ENCODE data around the gene CCT8L2. TPM values are rescaled to one million over a fixed set of nuclear protein-coding genes. Genes with fewer than 3 reads are reported as not detected.
"Not testable (repeated sequence)": the region's sequence is repeated elsewhere in the genome, so short reads cannot be mapped to it uniquely, and the experiment has no call there.

CCT8L2 gene
- total RNA-seq (not detected), polyA plus RNA-seq (not detected)

- H3K36me3 ChIP-seq (ENCODE audit: insufficient read depth); DNase-seq (ENCODE audit: extremely low spot score); H3K4me3 ChIP-seq (ENCODE audit: low read depth, low read length); H3K27ac ChIP-seq (ENCODE audit: low read depth); H3K4me1 ChIP-seq (ENCODE audit: insufficient read depth): not testable (repeated sequence)
- WGBS, result 65% methylated on average over 1 of the region's 1 CpG
These were observed at the start of gene CCT8L2 for GRCh38 chr22:16592710-16593109. Gene CCT8L2 (minus strand): TSS chr22:16592810. CDS start chr22:16592550, 260 bp downstream.

GRCh38 chr22:16635442-16635841 is 42.8 kb upstream of the CCT8L2 start:
- 75% methylated on average over 1 of the region's 1 CpG for WGBS
- not testable (repeated sequence) for H3K27ac ChIP-seq (ENCODE audit: low read depth); H3K36me3 ChIP-seq (ENCODE audit: insufficient read depth); H3K4me3 ChIP-seq (ENCODE audit: low read depth, low read length); H3K4me1 ChIP-seq (ENCODE audit: insufficient read depth); DNase-seq (ENCODE audit: extremely low spot score)

- not testable (repeated sequence) for H3K27ac ChIP-seq (ENCODE audit: low read depth); H3K4me1 ChIP-seq (ENCODE audit: insufficient read depth); H3K4me3 ChIP-seq (ENCODE audit: low read depth, low read length); DNase-seq (ENCODE audit: extremely low spot score); H3K36me3 ChIP-seq (ENCODE audit: insufficient read depth)
These were observed 41.5 kb upstream of the CCT8L2 start for GRCh38 chr22:16634092-16634491.

GRCh38 chr22:16628476-16628875 is 35.9 kb upstream of the CCT8L2 start:
- not testable (repeated sequence) for H3K36me3 ChIP-seq (ENCODE audit: insufficient read depth); DNase-seq (ENCODE audit: extremely low spot score); H3K4me3 ChIP-seq (ENCODE audit: low read depth, low read length); H3K27ac ChIP-seq (ENCODE audit: low read depth); H3K4me1 ChIP-seq (ENCODE audit: insufficient read depth)
- 78% methylated on average over 1 of the region's 1 CpG for WGBS

GRCh38 chr22:16625018-16625417 is 32.4 kb upstream of the CCT8L2 start:
- 42% methylated on average over 2 of the region's 2 CpGs for WGBS
- DNase-seq (ENCODE audit: extremely low spot score); H3K36me3 ChIP-seq (ENCODE audit: insufficient read depth); H3K4me1 ChIP-seq (ENCODE audit: insufficient read depth); H3K4me3 ChIP-seq (ENCODE audit: low read depth, low read length); H3K27ac ChIP-seq (ENCODE audit: low read depth): not testable (repeated sequence)

GRCh38 chr22:16623595-16623994 is 31.0 kb upstream of the CCT8L2 start:
- not testable (repeated sequence) for H3K27ac ChIP-seq (ENCODE audit: low read depth); H3K36me3 ChIP-seq (ENCODE audit: insufficient read depth)

GRCh38 chr22:16617516-16617915 is 24.9 kb upstream of the CCT8L2 start:
- H3K4me1 ChIP-seq (ENCODE audit: insufficient read depth); H3K4me3 ChIP-seq (ENCODE audit: low read depth, low read length); H3K27ac ChIP-seq (ENCODE audit: low read depth); H3K36me3 ChIP-seq (ENCODE audit: insufficient read depth); DNase-seq (ENCODE audit: extremely low spot score): not testable (repeated sequence)
- 53% methylated on average over 3 of the region's 3 CpGs for WGBS

More at GRCh38 chr22:16623595-16623994, 31.0 kb upstream of the CCT8L2 start:
- not testable (repeated sequence) for H3K4me1 ChIP-seq (ENCODE audit: insufficient read depth); H3K4me3 ChIP-seq (ENCODE audit: low read depth, low read length); DNase-seq (ENCODE audit: extremely low spot score)

GRCh38 chr22:16616390-16616938 is 23.9 kb upstream of the CCT8L2 start:
- not testable (repeated sequence) for DNase-seq (ENCODE audit: extremely low spot score); H3K4me1 ChIP-seq (ENCODE audit: insufficient read depth); H3K27ac ChIP-seq (ENCODE audit: low read depth); H3K36me3 ChIP-seq (ENCODE audit: insufficient read depth); H3K4me3 ChIP-seq (ENCODE audit: low read depth, low read length)
- WGBS, result 75% methylated on average over 3 of the region's 3 CpGs

GRCh38 chr22:16615606-16616245 is 23.1 kb upstream of the CCT8L2 start:
- WGBS, result 70% methylated on average over 5 of the region's 5 CpGs
- not testable (repeated sequence) for H3K4me3 ChIP-seq (ENCODE audit: low read depth, low read length)

GRCh38 chr22:16609548-16610261 is 17.1 kb upstream of the CCT8L2 start:
- WGBS, result 1% methylated on average over 77 of the region's 77 CpGs
- Histone ChIP-seq H3K4me1 (ENCODE audit: insufficient read depth) (no peaks in the 10 kb centered on the region), H3K4me3 (ENCODE audit: low read depth, low read length) (peak overlapping the region; percentile 7), H3K36me3 (ENCODE audit: insufficient read depth) (no peaks in the 10 kb centered on the region), H3K27ac (ENCODE audit: low read depth) (no peak overlapping the region)
- no peak for DNase-seq (ENCODE audit: extremely low spot score)

More at GRCh38 chr22:16615606-16616245, 23.1 kb upstream of the CCT8L2 start:
- not testable (repeated sequence) for DNase-seq (ENCODE audit: extremely low spot score); H3K4me1 ChIP-seq (ENCODE audit: insufficient read depth); H3K36me3 ChIP-seq (ENCODE audit: insufficient read depth); H3K27ac ChIP-seq (ENCODE audit: low read depth)

GRCh38 chr22:16608931-16609330 is 16.3 kb upstream of the CCT8L2 start:
- Histone ChIP-seq H3K36me3 (ENCODE audit: insufficient read depth) (no peaks in the 10 kb centered on the region), H3K4me1 (ENCODE audit: insufficient read depth) (no peaks in the 10 kb centered on the region), H3K27ac (ENCODE audit: low read depth) (no peak overlapping the region), H3K4me3 (ENCODE audit: low read depth, low read length) (no peak overlapping the region)
- WGBS, result 6% methylated on average over 22 of the region's 22 CpGs
- DNase-seq (ENCODE audit: extremely low spot score), result no peak

GRCh38 chr22:16604257-16604998 is 11.8 kb upstream of the CCT8L2 start:
- H3K27ac ChIP-seq (ENCODE audit: low read depth); DNase-seq (ENCODE audit: extremely low spot score); H3K36me3 ChIP-seq (ENCODE audit: insufficient read depth); H3K4me3 ChIP-seq (ENCODE audit: low read depth, low read length); H3K4me1 ChIP-seq (ENCODE audit: insufficient read depth): not testable (repeated sequence)
- 36% methylated on average over 8 of the region's 8 CpGs for WGBS

- WGBS, result 20% methylated on average over 9 of the region's 9 CpGs
- H3K27ac ChIP-seq (ENCODE audit: low read depth), result not testable (repeated sequence)
These were observed 11.2 kb upstream of the CCT8L2 start for GRCh38 chr22:16603770-16604242.

More at GRCh38 chr22:16603770-16604242, 11.2 kb upstream of the CCT8L2 start:
- DNase-seq (ENCODE audit: extremely low spot score); H3K36me3 ChIP-seq (ENCODE audit: insufficient read depth); H3K4me3 ChIP-seq (ENCODE audit: low read depth, low read length); H3K4me1 ChIP-seq (ENCODE audit: insufficient read depth): not testable (repeated sequence)

Data from urinary bladder (tissue), 4 donors.